NCI-H226 (cell line): Measurements from ENCODE around the gene FAM120B.
"Not testable (repeated sequence)": the region's sequence is repeated elsewhere in the genome, so short reads cannot be mapped to it uniquely, and the experiment has no call there.

Experiments
- DNase-seq: peaks from one replicate; pipeline ENCODE4 v3.0.0-alpha.2; 2015

FAM120B gene

DNA sequence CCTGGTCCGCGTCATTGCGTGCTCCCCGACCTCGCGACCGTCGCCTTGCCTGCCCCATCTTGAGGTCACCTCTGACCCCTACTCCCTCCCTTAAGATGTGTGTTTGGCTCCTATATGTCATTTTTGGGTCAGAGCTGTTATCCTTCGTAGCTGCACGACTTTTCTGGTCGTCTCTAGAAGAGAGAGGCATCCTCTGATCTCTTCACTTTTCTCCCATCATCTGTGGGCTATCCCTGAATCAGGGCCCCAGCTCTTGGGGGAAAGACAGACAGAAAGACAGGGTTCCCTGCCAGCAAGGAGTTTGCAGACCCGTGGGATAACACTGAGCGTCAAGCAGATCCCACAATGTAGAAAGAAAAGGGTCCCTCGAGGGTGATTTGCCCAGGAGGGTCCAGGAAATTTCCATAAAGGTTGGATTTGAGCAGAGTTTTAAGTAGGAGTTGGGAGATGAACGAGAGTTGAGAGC lies 555 bp downstream of the FAM120B start:
- no peak for DNase-seq

DNA sequence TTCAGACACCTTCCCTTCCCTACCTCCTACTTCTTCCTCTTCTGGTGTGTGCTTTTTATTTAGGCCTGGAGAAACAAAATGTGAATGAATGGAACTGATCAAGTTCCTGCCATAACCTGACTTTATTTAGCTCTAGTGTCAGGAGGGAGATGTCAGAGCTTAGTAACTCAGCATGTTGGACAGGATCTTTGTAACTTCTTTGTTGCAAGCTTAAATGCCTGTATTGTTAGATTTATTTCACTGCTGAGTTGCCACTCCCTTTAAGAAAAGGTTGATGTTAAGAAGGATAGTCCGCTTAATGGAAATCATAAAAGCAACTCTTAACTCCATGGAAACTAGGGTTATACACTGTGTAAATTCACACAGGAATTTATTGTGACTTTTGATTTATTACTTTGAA lies 2.2 kb downstream of the FAM120B start:
- DNase-seq: no peak

DNA sequence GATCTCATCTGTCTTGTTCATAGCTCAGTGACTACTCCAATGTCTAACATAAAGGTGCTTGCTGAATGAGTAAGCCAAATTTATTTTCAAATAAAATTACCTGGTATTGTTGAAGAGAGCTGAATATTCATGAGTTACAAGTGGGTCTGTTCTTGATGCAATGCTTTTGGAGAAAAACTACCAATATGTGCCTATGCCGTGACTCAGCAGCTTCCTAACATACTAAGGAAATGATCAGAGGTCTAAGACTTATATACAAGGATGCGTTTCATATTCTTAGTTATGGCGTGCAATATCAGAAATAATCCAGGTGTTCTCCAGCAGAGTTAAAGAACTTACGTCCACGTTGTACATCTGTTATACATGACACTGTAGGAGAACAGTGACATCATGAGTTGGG lies 5.1 kb downstream of the FAM120B start:
- no peak for DNase-seq

DNA sequence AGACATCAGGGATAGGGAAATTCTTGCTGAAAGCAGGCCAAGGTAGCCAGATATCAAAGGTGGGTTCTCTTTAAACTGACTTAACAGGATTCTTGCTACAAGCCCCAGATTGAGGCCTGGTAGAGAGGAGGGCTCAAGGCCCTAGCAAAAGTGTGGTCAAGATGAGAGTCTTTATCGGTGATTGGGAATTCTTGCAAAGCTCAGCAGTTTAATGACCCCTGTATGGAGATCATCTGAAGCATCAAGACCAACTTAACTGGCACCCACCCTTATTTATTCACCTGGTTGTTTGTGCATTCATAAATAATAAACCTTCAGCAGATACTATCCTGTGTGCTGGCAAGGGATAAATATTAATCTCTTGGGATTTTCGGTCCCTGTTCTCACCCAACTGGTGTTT lies 6.3 kb downstream of the FAM120B start:
- DNase-seq: no peak

GRCh38 chr6:170313716-170314295 lies 7.2 kb downstream of the FAM120B start:
- no peak for DNase-seq

GRCh38 chr6:170314983-170315382 lies 8.4 kb downstream of the FAM120B start:
- no peak for DNase-seq

- DNase-seq: peak; percentile 48
Observed at GRCh38 chr6:170316071-170316470, 9.5 kb downstream of the FAM120B start.

DNA sequence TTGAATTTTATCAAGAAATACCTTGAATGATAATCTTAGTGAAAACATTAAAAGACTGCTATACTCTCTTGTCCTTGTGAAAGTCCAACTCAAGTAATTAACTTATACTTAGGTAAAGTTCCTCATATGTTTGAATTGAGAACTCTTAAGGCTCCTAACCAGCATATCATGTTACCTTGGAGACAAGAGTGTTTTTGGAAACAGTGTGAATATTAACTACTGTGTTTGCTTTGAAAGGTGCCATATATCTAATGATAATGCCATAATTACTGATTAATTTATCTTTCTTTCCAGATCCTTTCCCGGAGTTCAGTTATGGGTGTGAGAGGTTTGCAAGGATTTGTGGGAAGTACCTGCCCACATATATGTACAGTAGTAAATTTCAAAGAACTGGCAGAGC lies 10.5 kb downstream of the FAM120B start:
- no peak for DNase-seq

DNA sequence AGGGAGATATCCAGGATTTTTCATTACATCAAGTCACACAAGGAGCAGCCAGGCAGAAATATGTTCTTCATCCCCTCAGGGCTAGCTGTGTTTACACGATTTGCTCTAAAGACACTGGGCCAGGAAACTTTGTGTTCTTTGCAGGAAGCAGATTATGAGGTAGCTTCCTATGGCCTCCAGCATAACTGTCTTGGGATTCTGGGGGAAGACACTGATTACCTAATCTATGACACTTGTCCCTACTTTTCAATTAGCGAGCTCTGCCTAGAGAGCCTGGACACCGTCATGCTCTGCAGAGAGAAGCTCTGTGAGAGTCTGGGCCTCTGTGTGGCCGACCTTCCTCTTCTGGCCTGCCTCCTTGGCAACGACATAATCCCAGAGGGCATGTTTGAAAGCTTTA lies 11.2 kb downstream of the FAM120B start:
- DNase-seq: no peak

- no peak for DNase-seq
Observed at GRCh38 chr6:170329321-170329720, 22.8 kb downstream of the FAM120B start.

DNA sequence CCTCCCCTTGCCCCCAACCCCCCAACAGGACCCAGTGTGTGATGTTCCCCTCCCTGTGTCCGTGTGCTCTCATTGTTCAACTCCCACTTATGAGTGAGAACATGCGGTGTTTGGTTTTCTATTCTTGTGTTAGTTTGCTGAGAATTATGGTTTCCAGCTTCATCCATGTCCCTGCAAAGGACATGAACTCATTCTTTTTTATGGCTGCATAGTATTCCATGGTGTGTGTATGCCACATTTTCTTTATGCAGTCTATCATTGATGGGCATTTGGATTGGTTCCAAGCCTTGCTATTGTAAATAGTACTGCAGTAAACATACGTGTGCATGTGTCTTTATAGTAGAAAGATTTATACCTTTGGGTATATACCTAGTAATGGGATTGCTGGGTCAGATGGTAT lies 28.6 kb downstream of the FAM120B start:
- DNase-seq: not testable (repeated sequence)

- DNase-seq: peak; percentile 78
Observed at GRCh38 chr6:170344631-170345576, 38.3 kb downstream of the FAM120B start.

DNA sequence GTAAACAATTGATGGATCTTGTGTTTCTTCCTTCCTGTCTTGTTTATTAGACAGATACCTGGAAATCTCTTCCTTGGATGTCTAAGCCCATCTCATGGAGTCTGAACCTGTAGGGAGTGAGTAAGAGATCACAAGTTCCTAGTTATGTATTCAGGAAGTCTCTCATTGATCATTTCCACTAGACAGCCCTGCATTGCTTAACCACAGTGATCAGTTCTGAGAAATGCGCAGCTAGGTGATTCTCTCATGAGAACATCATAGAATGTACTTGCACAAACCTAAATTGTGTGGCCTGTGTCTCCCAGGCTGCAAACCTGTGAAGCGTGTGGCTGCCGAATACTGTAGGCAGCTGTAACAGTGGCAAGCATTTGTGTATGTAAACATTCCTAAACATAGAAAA lies 39.1 kb downstream of the FAM120B start:
- no peak for DNase-seq

DNA sequence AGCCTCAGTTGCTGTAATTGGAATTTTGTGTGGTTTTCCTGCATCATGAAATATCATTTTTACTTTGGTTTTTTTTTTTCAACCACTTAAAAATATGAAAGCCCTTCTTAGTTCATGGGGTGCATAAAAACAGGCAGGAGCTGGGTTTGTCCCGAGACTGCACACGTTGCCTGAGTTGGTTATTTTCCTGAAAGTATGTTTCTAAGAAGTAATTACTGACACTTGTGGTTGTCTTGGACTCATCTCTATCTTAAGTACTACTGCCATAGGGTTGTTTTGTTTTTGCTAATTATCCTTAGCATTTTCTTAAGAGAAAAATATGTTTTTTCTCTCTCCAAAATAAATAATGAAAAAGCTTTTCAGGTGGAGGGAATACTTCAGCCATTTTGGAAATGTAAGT lies 40.1 kb downstream of the FAM120B start:
- DNase-seq: no peak

DNA sequence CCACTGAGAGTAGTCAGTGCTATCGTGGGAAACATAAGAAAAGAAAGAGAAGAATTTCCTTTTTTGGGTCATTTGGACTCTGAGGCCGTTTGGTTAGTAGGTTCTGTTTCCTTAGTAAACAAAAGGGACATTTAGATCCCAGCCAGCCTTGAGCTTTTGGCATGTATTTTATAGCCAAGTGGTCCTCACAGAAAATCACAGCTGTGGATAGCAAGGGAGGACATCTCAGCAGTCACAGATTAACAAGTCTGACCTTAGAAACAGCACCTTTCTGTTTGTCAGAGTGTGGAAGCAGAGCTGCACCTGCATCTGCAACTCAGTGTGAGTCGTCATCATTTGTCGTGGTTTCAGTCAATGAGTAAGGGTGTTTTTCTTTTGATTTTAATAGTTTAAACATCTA lies 40.5 kb downstream of the FAM120B start:
- DNase-seq: no peak

- DNase-seq: no peak
Observed at GRCh38 chr6:170347975-170348374, 41.4 kb downstream of the FAM120B start.

DNA sequence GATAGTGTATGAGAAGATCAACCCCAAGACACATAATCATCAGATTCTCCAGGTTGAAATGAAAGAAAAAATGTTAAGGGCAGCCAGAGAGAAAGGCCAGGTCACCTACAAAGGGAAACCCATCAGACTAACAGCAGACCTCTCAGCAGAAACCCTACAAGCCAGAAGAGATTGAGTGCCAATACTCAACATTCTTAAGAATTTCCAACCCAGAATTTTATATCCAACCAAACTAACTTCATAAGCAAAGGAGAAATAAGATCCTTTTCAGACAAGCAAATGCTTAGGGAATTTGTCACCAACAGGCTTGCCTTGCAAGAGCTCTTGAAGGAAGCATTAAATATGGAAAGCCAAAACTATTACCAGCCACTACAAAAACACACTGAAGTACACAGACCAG lies 44.9 kb downstream of the FAM120B start:
- DNase-seq: not testable (repeated sequence)

DNA sequence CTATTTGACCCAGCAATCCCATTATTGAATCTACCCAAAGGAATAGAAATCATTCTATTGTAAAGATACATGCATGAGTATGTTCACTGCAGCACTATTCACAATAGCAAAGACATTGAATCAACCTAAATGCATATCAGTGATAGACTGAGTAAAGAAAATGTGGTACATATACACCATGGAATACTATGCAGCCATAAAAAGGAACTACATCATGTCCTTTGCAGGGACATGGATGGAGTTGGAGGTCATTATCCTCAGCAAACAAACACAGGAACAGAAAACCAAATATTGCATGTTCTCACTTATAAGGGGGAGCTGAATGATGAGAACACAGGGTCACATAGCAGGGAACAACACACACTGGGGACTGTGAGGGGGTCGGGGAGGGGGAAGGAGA lies 48.6 kb downstream of the FAM120B start:
- not testable (repeated sequence) for DNase-seq

GRCh38 chr6:170355661-170356060 lies 49.1 kb downstream of the FAM120B start:
- DNase-seq: no peak

GRCh38 chr6:170357812-170358211 lies 51.3 kb downstream of the FAM120B start:
- no peak for DNase-seq

- DNase-seq: no peak
Observed at GRCh38 chr6:170358496-170358895, 51.9 kb downstream of the FAM120B start.

DNA sequence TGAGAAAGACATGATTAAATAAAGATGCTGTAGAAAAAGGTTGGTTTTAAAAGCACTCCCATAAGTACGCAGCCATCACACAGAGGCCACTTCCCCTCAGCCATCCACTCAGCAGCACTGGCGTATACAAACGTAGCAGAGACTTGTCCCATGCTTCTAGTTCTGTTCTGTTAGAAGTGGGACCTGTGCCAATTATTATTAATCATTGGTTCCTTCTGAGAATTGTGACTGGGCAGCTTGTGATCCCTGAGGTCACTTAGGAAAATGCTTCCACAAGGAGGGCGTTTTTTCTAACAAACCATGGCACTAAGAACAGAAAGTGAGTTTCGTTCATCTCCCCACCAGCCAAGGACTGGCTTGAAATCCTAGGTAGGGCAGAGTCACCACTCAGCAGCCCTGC lies 53.9 kb downstream of the FAM120B start:
- DNase-seq: no peak

- no peak for DNase-seq
Observed at GRCh38 chr6:170361335-170361734, 54.8 kb downstream of the FAM120B start.

DNA sequence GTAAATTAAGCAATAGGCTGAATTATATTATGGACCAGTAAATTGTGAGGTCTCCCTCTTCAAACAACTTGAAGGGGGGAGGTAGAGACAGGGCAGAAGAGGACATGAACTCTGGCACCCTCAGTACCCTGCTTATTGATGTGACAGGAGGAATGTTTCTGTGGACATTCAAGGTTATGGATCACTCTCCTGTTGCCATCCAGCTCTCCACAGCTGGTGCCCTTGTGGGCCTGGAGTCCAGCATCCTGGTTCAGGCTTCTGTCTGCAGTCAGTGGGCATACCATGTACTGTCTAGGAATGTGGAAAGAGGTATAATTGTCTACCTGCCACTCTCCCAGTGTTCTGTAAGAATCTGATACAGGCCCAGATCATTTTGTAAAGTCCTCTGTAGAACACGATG lies 55.6 kb downstream of the FAM120B start:
- no peak for DNase-seq
